Large intestine (tissue), 3 donors: ENCODE results near the gene TMEM214. TPM values are rescaled to one million over a fixed set of nuclear protein-coding genes. Genes with fewer than 3 reads are reported as not detected.

Experiments
- DNase-seq, 2 donors: peaks; one replicate each; pipeline versions ENCODE4 v3.0.0 to v3.0.0-alpha.2; 2013
- H3K27ac ChIP-seq: one replicate; pipeline ENCODE4 v1.5.1; 2013; ENCODE audit warnings: low read length
- H3K27me3 ChIP-seq: 2 replicates; pipeline ENCODE4 v1.6.1; 2013; ENCODE audit warnings: low read length; ENCODE audit not compliant: control insufficient read depth, insufficient read depth
- H3K36me3 ChIP-seq: 2 replicates; pipeline ENCODE4 v1.6.1; 2013; ENCODE audit warnings: low read length; ENCODE audit not compliant: control insufficient read depth, insufficient read depth
- H3K4me1 ChIP-seq: one replicate; pipeline ENCODE4 v1.6.1; 2013; ENCODE audit warnings: low read length; ENCODE audit not compliant: control insufficient read depth, insufficient read depth
- H3K4me3 ChIP-seq: one replicate; pipeline ENCODE4 v1.5.1; 2013; ENCODE audit warnings: low read length
- H3K9me3 ChIP-seq: one replicate; pipeline ENCODE4 v1.6.1; 2013; ENCODE audit warnings: mild to moderate bottlenecking, low read depth, low read length, moderate library complexity; ENCODE audit not compliant: control insufficient read depth
- WGBS: methylation state at CpG from one replicate; pipeline ENCODE4 v1.1.5; 2013; ENCODE audit warnings: low lambda C conversion rate; ENCODE audit not compliant: insufficient coverage; 5-methylcytosine and 5-hydroxymethylcytosine counted together
- polyA plus RNA-seq: library from polyadenylated mRNA; unstranded; fragments of 120-200 nt; gene quantifications from one replicate; pipeline ENCODE4 v1.2.1, GENCODE V29; 2013

The TMEM214 gene
- polyA plus RNA-seq, 1 donor, result 93.6 TPM

DNA sequence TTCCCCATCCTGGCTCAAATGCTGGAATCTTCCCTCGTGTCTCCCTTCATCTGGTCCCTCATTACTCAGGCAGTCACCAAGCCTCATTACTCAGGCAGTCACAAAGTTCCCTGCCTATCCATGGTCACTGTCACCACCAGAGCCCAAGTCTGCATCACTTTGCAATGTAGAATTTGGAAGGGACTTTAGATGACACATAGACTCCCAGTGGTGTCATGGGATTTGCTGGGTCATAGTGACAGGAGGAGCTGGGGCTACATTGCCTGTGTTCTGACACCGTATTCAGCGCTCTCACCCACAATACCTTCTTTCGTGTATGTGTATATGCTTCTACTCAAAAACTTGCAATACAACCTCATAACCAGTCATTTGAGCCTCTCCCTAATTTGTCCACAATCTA, 43.6 kb downstream of the TMEM214 start:
- peaks cover 14% of the 10 kb centered on the region for H3K4me1 ChIP-seq
- peaks cover 8% of the 10 kb centered on the region for H3K27me3 ChIP-seq
- WGBS, result 70% methylated on average over 2 of the region's 4 CpGs
- DNase-seq, result no peak
- H3K9me3 ChIP-seq, result peaks cover 8% of the 10 kb centered on the region
- no peaks in the 10 kb centered on the region for H3K36me3 ChIP-seq
- H3K27ac ChIP-seq, result no peak overlapping the region
- no peak overlapping the region for H3K4me3 ChIP-seq

DNA sequence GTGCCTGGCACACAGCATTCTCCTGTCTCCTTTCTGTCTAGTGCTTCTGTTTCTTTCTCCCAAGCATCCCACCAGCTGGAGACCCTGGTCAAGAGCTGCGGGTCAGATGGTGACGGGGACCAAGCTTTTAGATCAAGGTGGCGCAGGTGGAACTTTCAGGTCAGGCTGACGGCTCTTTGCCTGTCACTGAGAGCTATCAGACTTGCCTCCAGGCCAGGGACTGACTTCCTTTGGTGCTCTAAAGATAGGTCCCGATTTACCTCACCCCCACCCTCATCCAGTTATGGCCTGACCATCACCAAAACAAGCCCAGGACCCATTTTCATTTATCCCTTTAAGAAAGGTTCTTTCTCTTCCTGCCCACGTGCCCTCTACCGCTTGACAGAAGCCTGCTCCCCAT, 44.5 kb downstream of the TMEM214 start:
- no peak overlapping the region for H3K4me3 ChIP-seq
- peaks cover 8% of the 10 kb centered on the region for H3K27me3 ChIP-seq
- WGBS, result 88% methylated on average over 2 of the region's 7 CpGs
- peaks cover 8% of the 10 kb centered on the region for H3K9me3 ChIP-seq
- H3K36me3 ChIP-seq, result no peaks in the 10 kb centered on the region
- no peak for DNase-seq
- no peak overlapping the region for H3K27ac ChIP-seq
- H3K4me1 ChIP-seq, result peaks cover 17% of the 10 kb centered on the region

DNA sequence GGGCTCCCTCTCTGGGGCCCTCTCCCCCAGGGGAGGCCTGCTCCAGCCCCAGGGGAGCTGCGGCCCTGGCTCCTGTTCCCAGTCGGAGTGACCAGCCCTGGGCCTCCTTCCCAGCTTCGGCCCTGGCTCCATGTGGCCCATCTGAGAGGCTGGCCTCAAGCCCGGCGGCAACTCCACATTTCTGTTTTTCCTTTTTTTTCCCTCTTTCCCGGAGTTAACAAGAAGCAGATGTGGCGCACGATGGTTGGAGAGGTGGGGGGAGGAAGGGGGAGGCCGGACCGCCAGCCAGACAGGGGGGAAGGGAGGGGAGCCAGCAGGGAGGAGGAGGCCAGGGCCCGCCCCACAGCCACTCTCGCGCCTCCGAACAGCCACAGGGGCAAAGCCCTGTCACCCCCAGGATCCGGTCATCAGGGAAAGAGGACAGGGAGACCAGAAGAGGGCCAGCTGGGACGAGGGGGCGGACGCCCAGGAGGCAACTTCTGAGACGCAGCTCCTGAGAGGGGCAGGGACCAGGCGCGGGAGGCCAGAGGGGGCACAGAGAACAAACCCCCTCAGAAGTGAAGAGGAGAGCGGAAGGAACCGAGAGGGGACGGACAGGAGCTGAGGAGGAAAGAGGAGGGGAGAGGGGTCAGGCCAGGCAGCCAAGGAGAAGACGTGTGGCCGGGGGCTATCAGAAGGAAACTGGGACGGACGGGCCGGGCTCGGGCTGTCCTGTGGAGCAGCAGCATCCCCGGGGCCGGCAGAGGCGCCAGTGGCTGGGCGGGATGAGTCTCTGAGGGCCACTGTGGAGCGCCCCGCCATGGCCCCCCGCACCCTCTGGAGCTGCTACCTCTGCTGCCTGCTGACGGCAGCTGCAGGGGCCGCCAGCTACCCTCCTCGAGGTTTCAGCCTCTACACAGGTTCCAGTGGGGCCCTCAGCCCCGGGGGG, 45.8 kb downstream of the TMEM214 start, which contains the start of gene EMILIN1:
EMILIN1 (plus strand) TSS at position 349 of the 928 bp plus-strand sequence; CDS start at position 800, 451 bp downstream.
- H3K4me3 ChIP-seq, result peak within 1 kb of the TSS; percentile 50
- DNase-seq, result peak; percentile 57 to 67
- peak within 1 kb of the TSS; percentile 66 for H3K27ac ChIP-seq
- peaks cover 11% of the 10 kb centered on the region for H3K4me1 ChIP-seq
- no CpG with 5 or more reads among the region's 41 CpGs for WGBS
- peaks cover 8% of the 10 kb centered on the region for H3K27me3 ChIP-seq
- peaks cover 5% of the 10 kb centered on the region for H3K36me3 ChIP-seq
- peaks cover 8% of the 10 kb centered on the region for H3K9me3 ChIP-seq

DNA sequence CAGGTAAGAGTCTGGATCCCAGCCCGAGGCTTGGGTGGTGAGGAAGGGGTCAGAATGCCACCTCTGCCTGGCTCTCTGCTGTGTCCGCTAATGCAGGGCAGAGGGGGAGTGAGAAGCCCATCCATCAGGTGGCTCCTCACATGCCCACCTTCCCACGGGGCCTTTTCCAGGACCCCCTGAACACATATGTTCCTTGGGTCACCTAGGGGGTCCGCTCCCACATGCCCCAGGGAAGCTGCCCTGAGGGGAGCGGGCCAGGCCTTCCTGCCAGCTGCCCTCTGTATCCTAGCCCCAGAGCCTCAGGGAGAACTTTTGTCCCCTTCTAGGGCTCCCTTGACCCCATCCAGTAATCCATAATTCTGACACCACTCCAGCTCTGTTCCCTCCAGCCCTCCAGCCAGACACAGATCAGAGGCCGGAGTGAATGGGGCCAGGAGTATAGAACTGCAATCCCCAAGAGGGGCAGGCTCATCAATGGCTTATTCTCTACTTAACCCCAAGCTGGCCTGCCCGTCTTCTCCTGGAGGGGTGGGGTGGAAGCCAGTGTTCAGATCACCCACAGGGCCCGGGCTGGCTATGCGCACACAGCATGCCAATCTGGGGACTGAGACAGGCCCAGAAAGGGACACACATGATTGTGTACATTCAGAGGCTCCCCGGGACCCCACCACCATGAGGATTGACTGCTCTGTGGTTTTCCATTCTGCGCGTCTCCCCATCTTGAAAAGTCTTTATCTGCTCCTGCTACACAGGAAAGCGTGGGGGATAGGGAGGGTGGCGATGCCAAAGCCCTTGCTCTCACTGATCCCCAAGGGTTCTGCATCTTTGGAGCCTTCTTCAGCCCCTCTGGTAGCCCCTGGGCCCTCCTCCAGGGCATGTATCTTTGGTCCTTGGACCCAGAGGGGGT, 46.7 kb downstream of the TMEM214 start:
- Histone ChIP-seq H3K4me3 (peak overlapping the region; percentile 50), H3K4me1 (peaks cover 7% of the 10 kb centered on the region), H3K9me3 (peaks cover 8% of the 10 kb centered on the region), H3K27ac (peak overlapping the region; percentile 66), H3K36me3 (peaks cover 5% of the 10 kb centered on the region), H3K27me3 (peaks cover 8% of the 10 kb centered on the region)
- WGBS, result no CpG with 5 or more reads among the region's 14 CpGs
- DNase-seq, result no peak

DNA sequence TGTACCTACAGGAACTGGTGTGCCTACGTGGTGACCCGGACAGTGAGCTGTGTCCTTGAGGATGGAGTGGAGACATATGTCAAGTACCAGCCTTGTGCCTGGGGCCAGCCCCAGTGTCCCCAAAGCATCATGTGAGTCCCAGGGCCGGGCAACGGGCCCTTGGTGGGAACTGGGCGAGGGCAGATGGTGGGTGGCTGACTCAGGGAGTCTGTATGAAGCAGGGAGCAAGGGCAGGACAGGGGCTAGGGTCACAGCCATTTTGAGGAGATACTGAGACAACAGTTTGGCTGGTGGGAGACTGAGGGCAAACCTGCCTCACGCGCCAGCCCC, 47.3 kb downstream of the TMEM214 start:
- DNase-seq, result no peak
- Histone ChIP-seq H3K4me1 (peaks cover 9% of the 10 kb centered on the region), H3K4me3 (peak overlapping the region; percentile 50), H3K27ac (peak overlapping the region; percentile 16), H3K36me3 (peaks cover 5% of the 10 kb centered on the region), H3K9me3 (peaks cover 8% of the 10 kb centered on the region), H3K27me3 (peaks cover 8% of the 10 kb centered on the region)
- no CpG with 5 or more reads among the region's 7 CpGs for WGBS

DNA sequence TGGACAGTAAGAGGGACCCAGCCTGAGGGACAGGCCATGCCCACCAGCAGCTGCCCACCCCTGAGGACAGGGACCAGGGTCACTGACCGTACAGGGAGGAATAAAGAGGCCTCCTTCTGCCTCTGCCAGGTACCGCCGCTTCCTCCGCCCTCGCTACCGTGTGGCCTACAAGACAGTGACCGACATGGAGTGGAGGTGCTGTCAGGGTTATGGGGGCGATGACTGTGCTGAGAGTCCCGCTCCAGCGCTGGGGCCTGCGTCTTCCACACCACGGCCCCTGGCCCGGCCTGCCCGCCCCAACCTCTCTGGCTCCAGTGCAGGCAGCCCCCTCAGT, 47.8 kb downstream of the TMEM214 start:
- Histone ChIP-seq H3K36me3 (peaks cover 5% of the 10 kb centered on the region), H3K4me3 (peak overlapping the region; percentile 50), H3K27ac (peak overlapping the region; percentile 16), H3K27me3 (peaks cover 8% of the 10 kb centered on the region), H3K4me1 (peaks cover 13% of the 10 kb centered on the region), H3K9me3 (peaks cover 8% of the 10 kb centered on the region)
- no peak for DNase-seq
- no CpG with 5 or more reads among the region's 14 CpGs for WGBS

DNA sequence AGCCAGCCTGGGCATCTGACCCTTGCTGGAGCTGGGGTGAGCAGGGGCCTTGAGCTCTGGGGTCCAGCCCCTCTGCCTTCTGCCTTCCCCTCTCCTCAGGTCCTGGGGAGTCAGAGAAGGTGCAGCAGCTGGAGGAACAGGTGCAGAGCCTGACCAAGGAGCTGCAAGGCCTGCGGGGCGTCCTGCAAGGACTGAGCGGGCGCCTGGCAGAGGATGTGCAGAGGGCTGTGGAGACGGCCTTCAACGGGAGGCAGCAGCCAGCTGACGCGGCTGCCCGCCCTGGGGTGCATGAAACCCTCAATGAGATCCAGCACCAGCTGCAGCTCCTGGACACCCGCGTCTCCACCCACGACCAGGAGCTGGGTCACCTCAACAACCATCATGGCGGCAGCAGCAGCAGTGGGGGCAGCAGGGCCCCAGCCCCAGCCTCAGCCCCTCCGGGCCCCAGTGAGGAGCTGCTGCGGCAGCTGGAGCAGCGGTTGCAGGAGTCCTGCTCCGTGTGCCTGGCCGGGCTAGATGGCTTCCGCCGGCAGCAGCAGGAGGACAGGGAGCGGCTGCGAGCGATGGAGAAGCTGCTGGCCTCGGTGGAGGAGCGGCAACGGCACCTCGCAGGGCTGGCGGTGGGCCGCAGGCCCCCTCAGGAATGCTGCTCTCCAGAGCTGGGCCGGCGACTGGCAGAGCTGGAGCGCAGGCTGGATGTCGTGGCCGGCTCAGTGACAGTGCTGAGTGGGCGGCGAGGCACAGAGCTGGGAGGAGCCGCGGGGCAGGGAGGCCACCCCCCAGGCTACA, 49.4 kb downstream of the TMEM214 start:
- no peak overlapping the region for H3K4me3 ChIP-seq
- H3K27ac ChIP-seq, result no peak overlapping the region
- H3K4me1 ChIP-seq, result peaks cover 15% of the 10 kb centered on the region
- no CpG with 5 or more reads among the region's 38 CpGs for WGBS
- peaks cover 8% of the 10 kb centered on the region for H3K9me3 ChIP-seq
- DNase-seq, result no peak
- H3K27me3 ChIP-seq, result peaks cover 7% of the 10 kb centered on the region
- peaks cover 5% of the 10 kb centered on the region for H3K36me3 ChIP-seq

DNA sequence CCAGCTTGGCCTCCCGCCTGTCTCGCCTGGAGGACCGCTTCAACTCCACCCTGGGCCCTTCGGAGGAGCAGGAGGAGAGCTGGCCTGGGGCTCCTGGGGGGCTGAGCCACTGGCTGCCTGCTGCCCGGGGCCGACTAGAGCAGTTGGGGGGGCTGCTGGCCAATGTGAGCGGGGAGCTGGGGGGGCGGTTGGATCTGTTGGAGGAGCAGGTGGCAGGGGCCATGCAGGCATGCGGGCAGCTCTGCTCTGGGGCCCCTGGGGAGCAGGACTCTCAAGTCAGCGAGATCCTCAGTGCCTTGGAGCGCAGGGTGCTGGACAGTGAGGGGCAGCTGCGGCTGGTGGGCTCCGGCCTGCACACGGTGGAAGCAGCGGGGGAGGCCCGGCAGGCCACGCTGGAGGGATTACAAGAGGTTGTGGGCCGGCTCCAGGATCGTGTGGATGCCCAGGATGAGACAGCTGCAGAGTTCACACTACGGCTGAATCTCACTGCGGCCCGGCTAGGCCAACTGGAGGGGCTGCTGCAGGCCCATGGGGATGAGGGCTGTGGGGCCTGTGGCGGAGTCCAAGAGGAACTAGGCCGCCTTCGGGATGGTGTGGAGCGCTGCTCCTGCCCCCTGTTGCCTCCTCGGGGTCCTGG, 50.1 kb downstream of the TMEM214 start:
- Histone ChIP-seq H3K36me3 (peaks cover 5% of the 10 kb centered on the region), H3K27ac (no peak overlapping the region), H3K4me1 (peaks cover 15% of the 10 kb centered on the region), H3K27me3 (peaks cover 5% of the 10 kb centered on the region), H3K9me3 (peaks cover 8% of the 10 kb centered on the region), H3K4me3 (no peak overlapping the region)
- DNase-seq, result no peak
- no CpG with 5 or more reads among the region's 27 CpGs for WGBS

DNA sequence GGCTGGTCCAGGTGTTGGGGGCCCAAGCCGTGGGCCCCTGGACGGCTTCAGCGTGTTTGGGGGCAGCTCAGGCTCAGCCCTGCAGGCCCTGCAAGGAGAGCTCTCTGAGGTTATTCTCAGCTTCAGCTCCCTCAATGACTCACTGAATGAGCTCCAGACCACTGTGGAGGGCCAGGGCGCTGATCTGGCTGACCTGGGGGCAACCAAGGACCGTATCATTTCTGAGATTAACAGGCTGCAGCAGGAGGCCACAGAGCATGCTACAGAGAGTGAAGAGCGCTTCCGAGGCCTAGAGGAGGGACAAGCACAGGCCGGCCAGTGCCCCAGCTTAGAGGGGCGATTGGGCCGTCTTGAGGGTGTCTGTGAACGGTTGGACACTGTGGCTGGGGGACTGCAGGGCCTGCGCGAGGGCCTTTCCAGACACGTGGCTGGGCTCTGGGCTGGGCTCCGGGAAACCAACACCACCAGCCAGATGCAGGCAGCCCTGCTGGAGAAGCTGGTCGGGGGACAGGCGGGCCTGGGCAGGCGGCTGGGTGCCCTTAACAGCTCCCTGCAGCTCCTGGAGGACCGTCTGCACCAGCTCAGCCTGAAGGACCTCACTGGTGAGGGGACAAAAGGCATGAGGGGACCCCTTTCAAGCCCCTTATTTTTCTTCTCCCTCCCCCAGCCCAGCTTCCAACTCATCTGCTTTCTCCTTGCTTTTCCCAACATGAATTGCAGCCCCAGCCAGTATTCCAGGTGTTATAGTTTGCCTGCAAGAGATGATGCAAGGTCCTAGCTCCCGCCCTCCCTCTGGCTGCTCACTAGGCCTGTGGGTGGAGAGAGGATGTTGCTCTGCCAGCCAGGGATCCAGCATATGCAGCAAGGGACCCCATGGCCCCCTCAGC, 50.9 kb downstream of the TMEM214 start:
- Histone ChIP-seq H3K4me3 (no peak overlapping the region), H3K36me3 (peaks cover 5% of the 10 kb centered on the region), H3K9me3 (peaks cover 5% of the 10 kb centered on the region), H3K27me3 (peaks cover 4% of the 10 kb centered on the region), H3K27ac (no peak overlapping the region), H3K4me1 (peaks cover 15% of the 10 kb centered on the region)
- no CpG with 5 or more reads among the region's 20 CpGs for WGBS
- DNase-seq, result no peak
